ENCODE measurements around the gene UBALD1. TPM values are rescaled to one million over a fixed set of nuclear protein-coding genes. Genes with fewer than 3 reads are reported as not detected.
A peak's percentile ranks its signal among the peaks of the same experiment; 100 is the strongest.

The UBALD1 gene
- total RNA-seq, 1 donor from 2014 or later: 54.6 TPM

- Mint-ChIP-seq H3K9me3 (ENCODE audit: unreplicated experiment) (peaks cover 10% of the 10 kb centered on the region), H3K27me3 (ENCODE audit: unreplicated experiment) (peaks cover 9% of the 10 kb centered on the region), H3K36me3 (ENCODE audit: unreplicated experiment) (peaks cover 9% of the 10 kb centered on the region), H3K27ac (ENCODE audit: unreplicated experiment) (peak overlapping the region; percentile 59), H3K4me1 (ENCODE audit: low read depth, unreplicated experiment) (peaks cover 4% of the 10 kb centered on the region), H3K4me3 (ENCODE audit: unreplicated experiment) (no peak overlapping the region)
- no peak for TF ChIP-seq CTCF (IDR thresholded peaks at IDR 0.05; ENCODE audit: partially characterized antibody, unreplicated experiment)
- DNase-seq: no peak
These were observed 32.3 kb upstream of the UBALD1 start for GRCh38 chr16:4646773-4647643.

- H3K27ac Mint-ChIP-seq (ENCODE audit: unreplicated experiment): no peak overlapping the region
- peaks cover 14% of the 10 kb centered on the region for H3K4me1 Mint-ChIP-seq (ENCODE audit: low read depth, unreplicated experiment)
- no peaks in the 10 kb centered on the region for H3K36me3 Mint-ChIP-seq (ENCODE audit: unreplicated experiment)
- no peak overlapping the region for H3K4me3 Mint-ChIP-seq (ENCODE audit: unreplicated experiment)
- no peak for DNase-seq
- peaks cover 4% of the 10 kb centered on the region for H3K27me3 Mint-ChIP-seq (ENCODE audit: unreplicated experiment)
- no peaks in the 10 kb centered on the region for H3K9me3 Mint-ChIP-seq (ENCODE audit: unreplicated experiment)
- TF ChIP-seq CTCF (IDR thresholded peaks at IDR 0.05; ENCODE audit: partially characterized antibody, unreplicated experiment): no peak
These were observed 27.2 kb upstream of the UBALD1 start for GRCh38 chr16:4641895-4642294.

- TF ChIP-seq CTCF (IDR thresholded peaks at IDR 0.05; ENCODE audit: partially characterized antibody, unreplicated experiment): no peak
- H3K27ac Mint-ChIP-seq (ENCODE audit: unreplicated experiment): peak overlapping the region; percentile 11
These were observed 26.6 kb upstream of the UBALD1 start for GRCh38 chr16:4641306-4641687.

GRCh38 chr16:4640572-4641305 is 26.1 kb upstream of the UBALD1 start:
- peak overlapping the region; percentile 11 for H3K27ac Mint-ChIP-seq (ENCODE audit: unreplicated experiment)
- no peak for DNase-seq

More at GRCh38 chr16:4641306-4641687, 26.6 kb upstream of the UBALD1 start:
- peaks cover 4% of the 10 kb centered on the region for H3K27me3 Mint-ChIP-seq (ENCODE audit: unreplicated experiment)
- no peaks in the 10 kb centered on the region for H3K36me3 Mint-ChIP-seq (ENCODE audit: unreplicated experiment)
- H3K4me3 Mint-ChIP-seq (ENCODE audit: unreplicated experiment): no peak overlapping the region
- H3K9me3 Mint-ChIP-seq (ENCODE audit: unreplicated experiment): peaks cover 3% of the 10 kb centered on the region
- DNase-seq: no peak
- H3K4me1 Mint-ChIP-seq (ENCODE audit: low read depth, unreplicated experiment): peaks cover 19% of the 10 kb centered on the region

More at GRCh38 chr16:4640572-4641305, 26.1 kb upstream of the UBALD1 start:
- TF ChIP-seq CTCF (IDR thresholded peaks at IDR 0.05; ENCODE audit: partially characterized antibody, unreplicated experiment): no peak
- peaks cover 4% of the 10 kb centered on the region for H3K27me3 Mint-ChIP-seq (ENCODE audit: unreplicated experiment)
- no peaks in the 10 kb centered on the region for H3K36me3 Mint-ChIP-seq (ENCODE audit: unreplicated experiment)
- H3K9me3 Mint-ChIP-seq (ENCODE audit: unreplicated experiment): peaks cover 3% of the 10 kb centered on the region
- H3K4me3 Mint-ChIP-seq (ENCODE audit: unreplicated experiment): no peak overlapping the region
- peaks cover 21% of the 10 kb centered on the region for H3K4me1 Mint-ChIP-seq (ENCODE audit: low read depth, unreplicated experiment)

Data from glutamatergic neuron (in vitro differentiated cells).